ENCODE results near the gene USP2. TPM values are rescaled to one million over a fixed set of nuclear protein-coding genes. Genes with fewer than 3 reads are reported as not detected.

USP2 gene
- total and polyA plus RNA-seq, 2 of the 4 experiments (the other 2 are of a cell fraction): 0.18 to 0.79 TPM

GRCh38 chr11:119368121-119369034, 13.1 kb downstream of the USP2 start:
- H2BK5ac ChIP-seq (ENCODE audit: low read depth, low read length, poor library complexity, severe bottlenecking): no peak overlapping the region
- no peak overlapping the region for H4K8ac ChIP-seq (ENCODE audit: low read depth in 2 of 2, low read length in 2 of 2)
- H3K79me1 ChIP-seq (ENCODE audit: low read depth in 1 of 2, low read length in 2 of 2): peaks cover 0 to 9% of the 10 kb centered on the region in 2 experiments; a peak in 1 of 4 replicates
- H4K20me1 ChIP-seq (ENCODE audit: insufficient read depth, low read length): no peaks in the 10 kb centered on the region
- ChIA-PET CTCF (interaction anchor here (0.9 to 5.3 kb wide), 5 partner anchors 11 to 106 kb away, joined by 3 to 30 read pairs (median 4); partner anchors contain the start of gene USP2), POLR2A (ENCODE audit: unreplicated experiment) (no interaction called here)
- WGBS, 2 experiments (ENCODE audit: extremely low coverage in 2 of 2, insufficient read length in 1 of 2): no CpG with 5 or more reads among the region's 17 CpGs
- DNase-seq (peak; percentile 34), ATAC-seq (ENCODE audit: low read depth) (peak; percentile 19)
- no peak overlapping the region for H3K4me3 ChIP-seq (ENCODE audit: insufficient read depth, low read depth, low read length)
- no peak overlapping the region for H3K27ac ChIP-seq (ENCODE audit: insufficient read depth, low read length)
- peak overlapping the region; percentile 34 for H2BK20ac ChIP-seq (ENCODE audit: low read depth, low read length)
- in situ Hi-C loops (cut with MboI; ENCODE audit: low sequenced_read_pairs): loop anchor here (25.0 kb wide), 1 partner anchor 744 kb away; no protein-coding TSS in a partner anchor
- H2AK9ac ChIP-seq (replicated peaks; ENCODE audit: low read depth, low read length, poor library complexity): peak overlapping the region; percentile 3
- no peak overlapping the region for H2BK120ac ChIP-seq (ENCODE audit: low read depth, low read length)
- no peak overlapping the region for H3K56ac ChIP-seq (ENCODE audit: extremely low read depth, insufficient read depth, low read length)
- no peak overlapping the region for H4K5ac ChIP-seq (ENCODE audit: low read depth, low read length)
- H3K4ac ChIP-seq (ENCODE audit: low read depth, low read length): peak overlapping the region; percentile 27; the same call in 1 of the 2 replicates
- no peak overlapping the region for H4K91ac ChIP-seq (ENCODE audit: insufficient read depth, low read depth, low read length)
- no peak overlapping the region for H3K9ac ChIP-seq (ENCODE audit: low read depth, low read length)
- H3K14ac ChIP-seq (replicated peaks; ENCODE audit: low read depth, low read length): no peak overlapping the region
- H3K9me1 ChIP-seq (ENCODE audit: insufficient read depth, low read length): peaks cover 20% of the 10 kb centered on the region
- peaks cover 20% of the 10 kb centered on the region for H3K4me1 ChIP-seq (ENCODE audit: control insufficient read depth, insufficient read depth, low read length)
- no peak overlapping the region for H2BK15ac ChIP-seq (ENCODE audit: low read depth, low read length)
- no peak overlapping the region; the same call in 1 of the 2 replicates for H3K4me2 ChIP-seq (ENCODE audit: low read depth, low read length)
- H3K9me3 ChIP-seq (ENCODE audit: control insufficient read depth, insufficient read depth, low read length): no peaks in the 10 kb centered on the region
- no peaks in the 10 kb centered on the region for H3K27me3 ChIP-seq (ENCODE audit: control insufficient read depth, insufficient read depth, low read length)
- H3K23ac ChIP-seq (ENCODE audit: low read depth, low read length): no peak overlapping the region
- no TSS peak for BruUV-seq (replicated peaks)
- peak overlapping the region; percentile 52 for H2AK5ac ChIP-seq (ENCODE audit: low read depth, low read length)
- dilution Hi-C loops (cut with HindIII; ENCODE audit: low sequenced_read_pairs, unreplicated experiment): no loop called here
- intact Hi-C loops (cut with micrococcal nuclease): loop anchor here (10.0 kb wide), 1 partner anchor 356 kb away; the partner anchor contains the start of gene NECTIN1
- no peak overlapping the region for H3K18ac ChIP-seq (ENCODE audit: low read depth, low read length)
- no peaks in the 10 kb centered on the region for H3K36me3 ChIP-seq (ENCODE audit: control insufficient read depth, insufficient read depth, low read length)
- peak overlapping the region; percentile 44 for H2AFZ ChIP-seq (replicated peaks; ENCODE audit: low read length, poor library complexity)
- TF ChIP-seq POLR2A (IDR thresholded peaks at IDR 0.05; ENCODE audit: low read depth, low read length): no peak
- no peak for TF ChIP-seq NFE2L2 (IDR thresholded peaks at IDR 0.05; ENCODE audit: low read depth, low read length)
- TF ChIP-seq RFX5 (IDR thresholded peaks at IDR 0.05; ENCODE audit: low read depth, low read length): no peak
- TF ChIP-seq MAZ (IDR thresholded peaks at IDR 0.05; ENCODE audit: borderline replicate concordance, low read depth, low read length): no peak
- TF ChIP-seq FOS (IDR thresholded peaks at IDR 0.05; ENCODE audit: low read depth, low read length): no peak
- TF ChIP-seq CHD1 (IDR thresholded peaks at IDR 0.05; ENCODE audit: low read depth, low read length): no peak
- TF ChIP-seq RAD21 (IDR thresholded peaks at IDR 0.05; ENCODE audit: low read length): no peak
- TF ChIP-seq ELK1 (IDR thresholded peaks at IDR 0.05; ENCODE audit: borderline replicate concordance, low read depth, low read length): no peak
- no peak for TF ChIP-seq CTCF (conservative IDR thresholded peaks at IDR 0.05; ENCODE audit: low read depth, low read length)
- TF ChIP-seq RCOR1 (IDR thresholded peaks at IDR 0.05; ENCODE audit: insufficient replicate concordance, low read length): no peak
- TF ChIP-seq MAFK (IDR thresholded peaks at IDR 0.05; ENCODE audit: low read depth, low read length): no peak
- TF ChIP-seq USF2 (IDR thresholded peaks at IDR 0.05; ENCODE audit: low read depth, low read length): no peak
- TF ChIP-seq CEBPB (IDR thresholded peaks at IDR 0.05; ENCODE audit: low read depth, low read length): no peak
- TF ChIP-seq MXI1 (IDR thresholded peaks at IDR 0.05; ENCODE audit: borderline replicate concordance, low read depth, low read length): no peak

Measured in IMR-90 (cell line).